Ammon's horn (tissue), 1 donor: ENCODE measurements around the gene THRB.

ENCODE experiments used
- DNase-seq: peaks from one replicate; pipeline ENCODE4 v3.0.0-alpha.2; 2016; ENCODE audit warnings: low spot score

The THRB gene

GRCh38 chr3:24141548-24141947, 353.1 kb downstream of the THRB start:
- DNase-seq: no peak

GRCh38 chr3:24139463-24140412, 354.9 kb downstream of the THRB start:
- no peak for DNase-seq

DNA sequence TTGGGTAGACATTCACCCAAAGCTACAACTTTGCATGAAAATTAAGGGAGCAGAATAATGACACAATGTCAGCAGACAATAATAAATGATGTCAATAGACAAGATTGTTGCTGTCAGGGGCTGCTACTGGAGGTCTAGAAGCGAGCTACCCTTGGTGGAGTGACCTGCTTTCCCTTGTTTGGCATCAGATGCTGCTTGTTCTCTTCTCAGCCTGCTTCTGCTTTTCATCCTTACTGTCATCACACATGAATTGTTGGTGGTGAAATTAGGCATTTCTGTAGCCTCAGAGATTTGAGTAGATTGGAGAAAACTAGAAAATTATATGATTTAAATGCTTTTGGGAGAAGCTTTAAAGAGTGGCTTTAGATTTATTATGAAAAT, 355.8 kb downstream of the THRB start:
- no peak for DNase-seq

GRCh38 chr3:24137958-24138875, 356.4 kb downstream of the THRB start:
- no peak for DNase-seq

- no peak for DNase-seq
Measured at GRCh38 chr3:24137334-24137733, 357.3 kb downstream of the THRB start.

DNA sequence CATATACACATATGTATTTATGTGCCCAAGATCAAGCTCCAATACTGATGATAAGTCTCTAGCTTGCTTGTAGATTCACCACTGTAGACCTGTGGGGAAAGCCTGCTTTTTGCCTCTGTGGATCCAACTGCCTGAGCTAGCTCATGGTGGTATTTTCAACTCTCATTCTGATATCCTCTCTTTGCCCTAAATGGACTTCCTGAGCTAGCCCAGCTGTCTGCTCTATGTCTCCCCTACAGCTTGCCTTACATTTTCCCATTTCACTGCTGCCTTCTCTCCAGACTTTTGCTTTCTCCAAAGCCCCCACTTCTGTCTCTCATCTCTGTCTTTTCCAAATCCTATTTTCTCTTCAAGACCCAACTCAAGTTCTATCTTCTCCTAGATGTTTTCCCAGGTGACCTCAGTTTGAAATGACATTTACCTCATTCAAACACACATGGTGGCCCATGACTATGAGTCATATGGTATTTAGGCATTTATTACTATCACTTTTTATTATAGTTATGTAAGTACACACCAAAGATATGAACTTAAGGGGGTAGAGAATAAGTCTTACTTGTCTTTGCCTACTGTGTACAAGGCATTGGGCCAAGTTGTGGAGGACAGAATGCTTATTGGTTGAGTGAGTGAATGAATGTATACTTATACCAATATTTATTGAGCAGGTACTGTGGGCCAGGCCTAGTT, 357.9 kb downstream of the THRB start:
- DNase-seq: no peak

- no peak for DNase-seq
Measured at GRCh38 chr3:24135280-24135679, 359.4 kb downstream of the THRB start.

GRCh38 chr3:24133942-24134341, 360.7 kb downstream of the THRB start:
- no peak for DNase-seq

DNA sequence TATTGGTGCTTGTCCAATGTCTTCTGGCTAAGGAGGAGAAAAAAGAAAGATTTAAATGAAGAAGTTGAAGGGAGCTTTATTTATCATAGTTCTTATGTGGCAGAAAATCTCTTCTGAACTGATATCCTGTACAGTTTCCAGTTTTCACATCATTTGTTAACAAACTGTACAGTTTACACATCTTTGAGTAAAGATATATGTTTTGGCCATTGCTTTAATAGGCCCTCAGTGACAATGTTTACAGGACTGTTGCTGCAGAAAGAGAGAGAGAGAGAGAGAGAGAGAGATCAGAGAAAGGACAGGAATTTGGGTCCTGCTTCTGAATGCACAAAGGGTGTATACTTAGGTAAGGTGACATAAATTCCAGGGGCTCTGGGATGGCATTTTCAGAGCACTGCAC, 361.2 kb downstream of the THRB start:
- DNase-seq: no peak

DNA sequence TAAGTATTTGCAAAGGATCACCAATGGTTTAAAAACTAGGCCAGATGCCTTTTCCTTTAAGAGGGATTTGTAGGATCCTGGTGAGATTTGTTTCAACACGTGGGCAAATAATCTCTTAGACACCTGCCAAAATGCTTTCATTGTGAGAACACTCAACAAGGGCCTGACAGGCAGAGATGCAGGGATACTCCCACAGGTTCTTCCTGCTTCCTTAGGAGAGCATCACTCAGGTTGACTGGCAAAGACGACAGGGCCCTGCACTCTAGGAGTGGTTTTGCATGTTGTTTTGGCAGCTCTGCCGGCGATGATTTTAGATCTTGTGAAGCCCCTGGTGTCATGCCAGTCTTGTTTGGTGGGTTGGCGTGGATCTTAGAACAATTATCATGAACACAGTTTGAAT, 365.1 kb downstream of the THRB start:
- DNase-seq: no peak

GRCh38 chr3:24128199-24129005, 366.2 kb downstream of the THRB start:
- DNase-seq: no peak

GRCh38 chr3:24123596-24123995, 371.1 kb downstream of the THRB start:
- no peak for DNase-seq

DNA sequence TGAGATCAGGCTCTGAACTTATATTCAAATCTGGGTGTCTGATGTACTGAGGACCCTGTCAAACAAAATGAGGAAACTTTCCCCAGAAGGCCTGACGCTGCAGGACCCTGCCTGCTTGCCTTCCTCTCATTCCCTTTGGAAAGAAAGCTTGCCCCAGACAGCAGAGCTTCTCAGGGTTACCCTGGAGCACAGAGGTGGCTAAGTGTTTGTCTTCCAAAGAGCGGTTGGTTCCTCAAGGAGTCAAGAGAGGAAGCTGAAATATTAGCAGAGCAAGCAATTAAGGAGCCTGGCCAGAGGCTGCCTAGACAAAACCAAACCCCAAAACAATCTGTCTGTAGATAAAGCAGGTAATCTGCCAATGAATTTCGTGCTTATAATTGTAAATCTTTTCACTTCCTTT, 374.2 kb downstream of the THRB start:
- DNase-seq: no peak

DNA sequence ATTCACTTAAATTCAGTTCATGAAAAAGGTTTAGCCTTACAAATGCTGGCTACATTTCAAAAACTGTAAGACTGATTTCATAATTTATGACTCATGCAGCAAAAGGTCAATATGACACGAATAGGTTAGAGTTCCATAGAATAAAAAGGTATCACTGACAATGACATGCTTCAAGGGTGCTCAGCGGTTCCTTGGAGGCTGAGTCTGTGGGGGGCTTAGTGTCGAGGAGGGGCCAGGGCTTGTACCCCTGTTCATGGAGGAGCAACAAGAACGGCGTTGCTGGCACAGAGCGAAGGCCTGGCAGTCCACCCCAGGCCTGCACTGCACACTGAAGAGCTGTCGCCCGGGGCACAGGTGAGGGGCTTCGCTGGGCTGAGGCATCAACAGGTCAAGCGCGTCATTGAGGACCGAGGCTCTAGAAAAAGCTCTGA, 375.3 kb downstream of the THRB start:
- no peak for DNase-seq

GRCh38 chr3:24117508-24117907, 377.1 kb downstream of the THRB start:
- no peak for DNase-seq

- DNase-seq: no peak
Measured at GRCh38 chr3:24111711-24112110, 382.9 kb downstream of the THRB start.

DNA sequence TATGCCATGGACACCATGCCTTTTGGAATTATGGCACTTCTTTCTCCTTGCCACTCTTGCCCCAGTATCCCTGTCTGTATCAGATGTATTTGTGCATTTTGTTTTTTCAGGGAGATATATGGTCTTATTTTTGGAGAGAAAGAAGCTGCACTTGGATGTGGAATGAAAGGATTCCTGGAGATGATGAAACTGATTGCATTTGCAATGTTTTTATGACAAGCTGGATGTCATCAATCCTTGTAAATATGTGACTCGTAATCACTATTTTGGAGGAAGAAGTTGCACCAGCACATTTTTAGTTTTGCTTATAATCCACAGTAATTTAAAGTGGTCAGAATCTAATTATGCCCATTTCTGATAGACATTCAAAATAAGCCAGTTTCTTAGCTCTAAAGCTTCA, 384.6 kb downstream of the THRB start:
- DNase-seq: no peak

- DNase-seq: no peak
Measured at GRCh38 chr3:24101676-24102168, 392.9 kb downstream of the THRB start.

DNA sequence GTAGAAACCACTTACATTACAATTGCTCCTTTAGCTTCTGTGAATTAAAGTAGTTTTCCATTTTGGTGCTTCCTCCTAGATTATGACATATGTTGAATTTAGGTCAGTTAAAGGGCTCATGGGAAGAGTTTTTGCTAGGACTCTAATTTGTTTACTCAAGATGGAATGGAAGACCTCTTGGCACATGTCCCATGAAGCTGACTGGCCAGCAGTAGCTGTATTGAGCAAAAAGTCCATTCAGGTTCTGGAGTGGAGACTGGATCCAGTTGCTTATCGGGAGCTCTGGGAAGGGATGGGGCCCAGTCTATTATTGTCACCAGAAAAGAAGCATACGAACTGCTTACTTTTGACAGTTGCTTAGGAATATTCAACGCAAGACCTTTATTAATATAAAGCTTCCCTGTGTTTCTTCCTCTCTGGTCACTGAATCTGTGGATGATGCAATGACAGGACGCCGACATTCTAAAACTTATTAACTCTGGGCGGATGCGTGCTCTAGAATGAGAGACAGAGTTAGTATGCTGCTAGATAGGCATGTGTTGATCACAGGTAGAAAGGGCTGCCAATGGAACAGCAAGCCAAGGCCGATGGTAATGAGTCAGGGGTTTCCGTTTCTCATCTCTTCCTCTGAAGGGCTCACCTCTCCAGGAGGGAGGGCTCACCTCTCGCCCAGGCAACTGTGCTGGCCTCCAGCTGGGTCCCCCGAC, 393.8 kb downstream of the THRB start:
- DNase-seq: no peak

GRCh38 chr3:24096695-24097290, 397.9 kb downstream of the THRB start:
- DNase-seq: no peak
